ENCODE results near the gene HTR3E. TPM values are rescaled to one million over a fixed set of nuclear protein-coding genes. Genes with fewer than 3 reads are reported as not detected.
"Not testable (repeated sequence)": the region's sequence is repeated elsewhere in the genome, so short reads cannot be mapped to it uniquely, and the experiment has no call there.

The HTR3E gene
- total RNA-seq, 1 donor from 2014 or later: not detected

- TF ChIP-seq CTCF (IDR thresholded peaks at IDR 0.05) (no peak), EZH2phosphoT487 (IDR thresholded peaks at IDR 0.05) (no peak), EZH2 (IDR thresholded peaks at IDR 0.05) (no peak)
- no peaks in the 10 kb centered on the region for H3K27me3 ChIP-seq
- DNase-seq (ENCODE audit: low spot score): no peak
- no peaks in the 10 kb centered on the region for H3K4me1 ChIP-seq
- Mint-ChIP-seq H3K27me3 (ENCODE audit: insufficient read depth, low read depth) (peaks cover 2% of the 10 kb centered on the region), H3K27ac (no peak overlapping the region), H3K4me3 (no peak overlapping the region), H3K36me3 (no peaks in the 10 kb centered on the region), H3K4me1 (no peaks in the 10 kb centered on the region), H3K9me3 (no peaks in the 10 kb centered on the region)
- H3F3A ChIP-seq (ENCODE audit: low read depth): no peaks in the 10 kb centered on the region
- no peak overlapping the region for H3K4me2 ChIP-seq
- no peaks in the 10 kb centered on the region for H4K20me1 ChIP-seq (ENCODE audit: low read depth)
- H3K36me3 ChIP-seq: no peaks in the 10 kb centered on the region
- no peaks in the 10 kb centered on the region for H3K9me3 ChIP-seq (ENCODE audit: low read depth)
- H3K79me2 ChIP-seq (ENCODE audit: low read depth): no peaks in the 10 kb centered on the region
- no peak overlapping the region for H2AFZ ChIP-seq (replicated peaks)
- no peak overlapping the region for H3K27ac ChIP-seq
- H3K9ac ChIP-seq: no peak overlapping the region
- no peak overlapping the region for H3K4me3 ChIP-seq
Observed at GRCh38 chr3:184116017-184116416, 19.2 kb downstream of the HTR3E start.

GRCh38 chr3:184117636-184118035, 20.8 kb downstream of the HTR3E start:
- Mint-ChIP-seq H3K4me1 (no peaks in the 10 kb centered on the region), H3K9me3 (no peaks in the 10 kb centered on the region), H3K36me3 (no peaks in the 10 kb centered on the region), H3K27me3 (ENCODE audit: insufficient read depth, low read depth) (peaks cover 3% of the 10 kb centered on the region), H3K27ac (no peak overlapping the region), H3K4me3 (no peak overlapping the region)
- no peaks in the 10 kb centered on the region for H3F3A ChIP-seq (ENCODE audit: low read depth)
- H3K27me3 ChIP-seq: no peaks in the 10 kb centered on the region
- no peak overlapping the region for H3K4me2 ChIP-seq
- H2AFZ ChIP-seq (replicated peaks): no peak overlapping the region
- H3K9ac ChIP-seq: no peak overlapping the region
- H3K4me1 ChIP-seq: no peaks in the 10 kb centered on the region
- H3K79me2 ChIP-seq (ENCODE audit: low read depth): no peaks in the 10 kb centered on the region
- no peaks in the 10 kb centered on the region for H3K36me3 ChIP-seq
- no peak overlapping the region for H3K4me3 ChIP-seq
- no peaks in the 10 kb centered on the region for H4K20me1 ChIP-seq (ENCODE audit: low read depth)
- TF ChIP-seq CTCF (IDR thresholded peaks at IDR 0.05) (no peak), EZH2 (IDR thresholded peaks at IDR 0.05) (no peak), EZH2phosphoT487 (IDR thresholded peaks at IDR 0.05) (no peak)
- no peaks in the 10 kb centered on the region for H3K9me3 ChIP-seq (ENCODE audit: low read depth)
- no peak for DNase-seq (ENCODE audit: low spot score)
- H3K27ac ChIP-seq: no peak overlapping the region

- H3K79me2 ChIP-seq (ENCODE audit: low read depth); H3K27ac ChIP-seq; H3K9ac ChIP-seq; H4K20me1 ChIP-seq (ENCODE audit: low read depth); H3K4me1 Mint-ChIP-seq; H3K4me3 ChIP-seq; H3F3A ChIP-seq (ENCODE audit: low read depth); H3K9me3 Mint-ChIP-seq; H3K27ac Mint-ChIP-seq; H3K4me3 Mint-ChIP-seq; H2AFZ ChIP-seq (replicated peaks); H3K36me3 ChIP-seq; H3K36me3 Mint-ChIP-seq; H3K27me3 Mint-ChIP-seq (ENCODE audit: insufficient read depth, low read depth); H3K9me3 ChIP-seq (ENCODE audit: low read depth); H3K4me1 ChIP-seq; DNase-seq (ENCODE audit: low spot score); H3K4me2 ChIP-seq; H3K27me3 ChIP-seq: not testable (repeated sequence)
Observed at GRCh38 chr3:184121031-184121430, 24.2 kb downstream of the HTR3E start.

GRCh38 chr3:184126006-184126405, 29.1 kb downstream of the HTR3E start:
- Histone ChIP-seq H3K4me3 (no peak overlapping the region), H2AFZ (replicated peaks) (no peak overlapping the region), H3K4me1 (no peaks in the 10 kb centered on the region), H3K4me2 (no peak overlapping the region), H3F3A (ENCODE audit: low read depth) (no peaks in the 10 kb centered on the region), H3K27ac (no peak overlapping the region), H3K9me3 (ENCODE audit: low read depth) (no peaks in the 10 kb centered on the region), H4K20me1 (ENCODE audit: low read depth) (no peaks in the 10 kb centered on the region), H3K36me3 (no peaks in the 10 kb centered on the region), H3K79me2 (ENCODE audit: low read depth) (no peaks in the 10 kb centered on the region), H3K27me3 (no peaks in the 10 kb centered on the region), H3K9ac (no peak overlapping the region)
- DNase-seq (ENCODE audit: low spot score): no peak
- TF ChIP-seq CTCF (IDR thresholded peaks at IDR 0.05) (no peak), EZH2phosphoT487 (IDR thresholded peaks at IDR 0.05) (no peak), EZH2 (IDR thresholded peaks at IDR 0.05) (no peak)
- H3K4me1 Mint-ChIP-seq: peaks cover 2% of the 10 kb centered on the region
- H3K27ac Mint-ChIP-seq: no peak overlapping the region
- peaks cover 3% of the 10 kb centered on the region for H3K27me3 Mint-ChIP-seq (ENCODE audit: insufficient read depth, low read depth)
- H3K4me3 Mint-ChIP-seq: no peak overlapping the region
- no peaks in the 10 kb centered on the region for H3K9me3 Mint-ChIP-seq
- H3K36me3 Mint-ChIP-seq: no peaks in the 10 kb centered on the region

Data from neural progenitor cell (in vitro differentiated cells).